A673 (cell line): ENCODE results near the gene TMEM272. TPM values are rescaled to one million over a fixed set of nuclear protein-coding genes. Genes with fewer than 3 reads are reported as not detected.

Experiments
- BruUV-seq: library from RNA; stranded (reverse); fragments of 400-500 nt; replicated peaks from 2 replicates; lab custom pipeline; 2021; lab: Mats Ljungman, UMichigan
- CTCF ChIA-PET: fragments of 300-600 bp; sonication (Branson Sonifier 250); formaldehyde crosslinking; loops from one replicate; lab custom pipeline; 2022; ENCODE audit warnings: antibody characterized with exemption; lab: Charles Lee
- POLR2A ChIA-PET: fragments of 300-600 bp; sonication (Branson Sonifier 250); formaldehyde crosslinking; loops from one replicate; lab custom pipeline; 2022; ENCODE audit warnings: antibody characterized with exemption; ENCODE audit not compliant: low non-redundant PET; lab: Charles Lee
- DNase-seq: peaks from one replicate; pipeline ENCODE4 v3.0.0-alpha.2; 2015; ENCODE audit warnings: low spot score
- H3K27ac ChIP-seq: fragments of 200-600 bp; sonication (generic); 2 replicates; pipeline ENCODE4 v1.5.1; 2016; ENCODE audit warnings: mixed run types, low read depth, mild to moderate bottlenecking, mixed read lengths, antibody characterized with exemption, low read length; ENCODE audit not compliant: poor library complexity, severe bottlenecking
- H3K27me3 ChIP-seq: fragments of 200-600 bp; sonication (generic); replicated peaks from 2 replicates; pipeline ENCODE4 v1.6.1; 2017; ENCODE audit warnings: mixed run types, low read depth, mild to moderate bottlenecking, mixed read lengths, antibody characterized with exemption, low read length; ENCODE audit not compliant: insufficient read depth, poor library complexity
- H3K36me3 ChIP-seq: fragments of 200-600 bp; sonication (generic); 2 replicates; pipeline ENCODE4 v1.6.1; 2016; ENCODE audit warnings: mixed run types, mild to moderate bottlenecking, mixed read lengths, antibody characterized with exemption, low read length; ENCODE audit not compliant: insufficient read depth, poor library complexity, severe bottlenecking
- H3K4me1 ChIP-seq: fragments of 200-600 bp; sonication (generic); 2 replicates; pipeline ENCODE4 v1.6.1; 2017; ENCODE audit warnings: mixed run types, mild to moderate bottlenecking, mixed read lengths, antibody characterized with exemption, low read length; ENCODE audit not compliant: insufficient read depth, poor library complexity, severe bottlenecking
- H3K4me3 ChIP-seq: fragments of 200-600 bp; sonication (generic); 2 replicates; pipeline ENCODE4 v1.5.1; 2016; ENCODE audit warnings: low read depth, mixed run types, mild to moderate bottlenecking, mixed read lengths, low read length; ENCODE audit not compliant: poor library complexity, severe bottlenecking
- H3K9me3 ChIP-seq: fragments of 200-600 bp; sonication (generic); 2 replicates; pipeline ENCODE4 v1.6.1; 2016; ENCODE audit warnings: mixed run types, low read depth, mild to moderate bottlenecking, mixed read lengths, antibody characterized with exemption, low read length; ENCODE audit not compliant: poor library complexity, severe bottlenecking
- CTCF ChIP-seq: fragments of 300-800, 200-600 bp; sonication (generic); conservative IDR thresholded peaks from 2 replicates; pipeline ENCODE4 v1.5.1; 2017; ENCODE audit warnings: low read depth, mild to moderate bottlenecking, antibody characterized with exemption, low read length, moderate library complexity, mixed read lengths
- EZH2 ChIP-seq: fragments of 200-600 bp; sonication (generic); IDR thresholded peaks from 2 replicates; pipeline ENCODE4 v1.6.1; 2017; ENCODE audit warnings: borderline replicate concordance, low read depth, mild to moderate bottlenecking, mixed read lengths, antibody characterized with exemption, low read length; ENCODE audit not compliant: poor library complexity, severe bottlenecking
- intact Hi-C: fragments of 100-400 bp; cut with micrococcal nuclease; formaldehyde crosslinking; loops from one replicate; pipeline ENCODE4 v1.10.0; 2022; ENCODE audit not compliant: unreplicated experiment
- total RNA-seq: library from RNA; stranded (reverse); gene quantifications from 2 replicates; pipeline ENCODE4 v1.2.3, GENCODE V29; 2021

The TMEM272 gene
- total RNA-seq, 1 experiment from 2014 or later, result not detected

GRCh38 chr13:51887468-51887867 is 42.5 kb upstream of the TMEM272 start:
- DNase-seq, result no peak
- Histone ChIP-seq H3K36me3 (no peaks in the 10 kb centered on the region), H3K9me3 (no peaks in the 10 kb centered on the region), H3K4me1 (no peaks in the 10 kb centered on the region), H3K27ac (no peak overlapping the region), H3K27me3 (no peaks in the 10 kb centered on the region), H3K4me3 (no peak overlapping the region)
- CTCF ChIA-PET, result no interaction called here
- intact Hi-C loops, result no loop called here
- POLR2A ChIA-PET, result no interaction called here
- TF ChIP-seq EZH2 (no peak), CTCF (no peak)
- no TSS peak for BruUV-seq

- ChIA-PET POLR2A (no interaction called here), CTCF (no interaction called here)
- Histone ChIP-seq H3K27me3 (no peaks in the 10 kb centered on the region), H3K4me3 (no peak overlapping the region), H3K9me3 (no peaks in the 10 kb centered on the region), H3K36me3 (no peaks in the 10 kb centered on the region), H3K27ac (no peak overlapping the region), H3K4me1 (no peaks in the 10 kb centered on the region)
- no peak for TF ChIP-seq EZH2
- no peak for TF ChIP-seq CTCF
- intact Hi-C loops, result no loop called here
- no TSS peak for BruUV-seq
- no peak for DNase-seq
Measured at GRCh38 chr13:51885651-51886050, 40.7 kb upstream of the TMEM272 start.

GRCh38 chr13:51883226-51883600 is 38.2 kb upstream of the TMEM272 start:
- Histone ChIP-seq H3K36me3 (no peaks in the 10 kb centered on the region), H3K4me1 (no peaks in the 10 kb centered on the region), H3K27ac (no peak overlapping the region), H3K27me3 (no peaks in the 10 kb centered on the region), H3K9me3 (no peaks in the 10 kb centered on the region), H3K4me3 (no peak overlapping the region)
- no peak for DNase-seq
- intact Hi-C loops, result no loop called here
- BruUV-seq, result no TSS peak
- POLR2A ChIA-PET, result no interaction called here
- CTCF ChIA-PET, result no interaction called here
- no peak for TF ChIP-seq CTCF
- no peak for TF ChIP-seq EZH2
